GM18526 (cell line): ENCODE results near the gene RYR1.

Experiments
- POLR2A ChIP-seq: IDR thresholded peaks from 3 replicates; pipeline ENCODE4 v1.6.1; 2011; ENCODE audit not compliant: insufficient read length; ENCODE audit errors: extremely low read depth

RYR1 gene

GRCh38 chr19:38561053-38561606, 127.6 kb downstream of the RYR1 start:
- TF ChIP-seq POLR2A = no peak

DNA sequence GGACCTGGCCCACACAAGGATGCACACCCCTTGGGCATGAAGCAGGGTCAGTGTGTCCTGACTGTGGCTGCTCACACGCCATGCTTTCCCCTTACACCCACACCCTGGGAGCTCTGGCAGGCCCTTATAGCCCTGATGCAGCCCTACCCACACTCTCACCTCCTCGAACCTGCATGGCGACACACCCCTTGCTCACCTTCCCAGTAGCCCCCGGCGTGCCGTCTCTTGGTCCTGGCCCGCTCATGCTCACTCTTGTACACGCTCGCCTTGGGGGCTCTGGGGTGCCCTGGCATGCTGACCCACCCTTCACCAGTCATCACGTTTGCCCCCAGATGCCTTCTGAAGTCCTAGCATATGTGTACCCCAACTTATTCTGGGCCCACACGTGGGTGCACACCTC, 128.2 kb downstream of the RYR1 start:
- TF ChIP-seq POLR2A = no peak

- no peak for TF ChIP-seq POLR2A
Observed at GRCh38 chr19:38562096-38562495, 128.6 kb downstream of the RYR1 start.

- no peak for TF ChIP-seq POLR2A
Observed at GRCh38 chr19:38563475-38563874, 130.0 kb downstream of the RYR1 start.

GRCh38 chr19:38564981-38565690, 131.6 kb downstream of the RYR1 start:
- TF ChIP-seq POLR2A = no peak

DNA sequence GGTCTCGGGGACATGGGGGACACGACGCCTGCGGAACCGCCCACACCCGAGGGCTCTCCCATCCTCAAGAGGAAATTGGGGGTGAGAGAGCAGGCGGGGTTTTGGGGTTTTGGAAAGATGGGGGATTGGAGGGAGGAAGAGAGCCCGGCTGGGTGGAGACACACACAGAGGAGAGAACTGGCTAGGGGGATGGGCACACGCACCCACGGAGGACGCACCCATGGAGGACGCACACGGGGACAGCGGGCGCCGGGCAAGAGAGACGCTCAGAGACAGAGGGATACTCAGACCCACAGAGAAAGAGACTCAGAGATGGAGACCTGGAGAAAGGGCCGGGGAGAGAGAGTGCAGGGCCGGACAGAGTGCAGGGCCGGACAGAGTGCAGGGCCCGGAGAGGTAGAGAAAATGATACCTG, 132.2 kb downstream of the RYR1 start:
- no peak for TF ChIP-seq POLR2A

GRCh38 chr19:38569368-38569983, 136.0 kb downstream of the RYR1 start:
- no peak for TF ChIP-seq POLR2A

GRCh38 chr19:38571682-38572081, 138.2 kb downstream of the RYR1 start:
- TF ChIP-seq POLR2A = no peak

DNA sequence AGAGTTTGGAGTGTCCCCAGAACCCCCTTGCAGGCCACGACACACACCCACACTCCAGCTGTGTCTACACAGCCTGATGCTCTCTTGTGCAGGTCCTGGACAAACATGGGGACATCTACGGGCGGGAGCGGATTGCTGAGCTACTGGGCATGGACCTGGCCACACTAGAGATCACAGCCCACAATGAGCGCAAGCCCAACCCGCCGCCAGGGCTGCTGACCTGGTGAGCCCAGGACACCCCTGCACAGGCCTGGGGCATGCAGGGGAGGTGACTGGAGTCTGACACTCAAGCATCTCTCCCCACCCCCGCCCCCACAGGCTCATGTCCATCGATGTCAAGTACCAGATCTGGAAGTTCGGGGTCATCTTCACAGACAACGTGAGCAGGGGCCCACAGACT, 144.3 kb downstream of the RYR1 start:
- no peak for TF ChIP-seq POLR2A

DNA sequence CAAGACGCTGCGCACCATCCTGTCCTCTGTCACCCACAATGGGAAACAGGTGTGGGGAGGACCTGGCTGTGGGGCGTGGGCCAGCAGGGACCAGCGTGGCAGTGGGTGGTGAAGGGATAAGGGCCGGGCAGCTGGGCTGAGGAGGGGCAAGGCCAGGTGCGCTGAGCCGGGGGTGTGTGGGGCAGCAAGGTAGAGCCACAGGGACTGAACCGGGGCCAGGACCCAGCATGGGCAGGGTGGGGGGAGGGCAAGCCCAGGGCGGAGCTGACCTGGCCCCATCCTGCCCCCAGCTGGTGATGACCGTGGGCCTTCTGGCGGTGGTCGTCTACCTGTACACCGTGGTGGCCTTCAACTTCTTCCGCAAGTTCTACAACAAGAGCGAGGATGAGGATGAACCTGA, 146.6 kb downstream of the RYR1 start:
- TF ChIP-seq POLR2A = no peak

GRCh38 chr19:38583219-38583984, 149.9 kb downstream of the RYR1 start:
- TF ChIP-seq POLR2A = no peak

GRCh38 chr19:38583985-38584305, 150.5 kb downstream of the RYR1 start:
- TF ChIP-seq POLR2A = no peak

DNA sequence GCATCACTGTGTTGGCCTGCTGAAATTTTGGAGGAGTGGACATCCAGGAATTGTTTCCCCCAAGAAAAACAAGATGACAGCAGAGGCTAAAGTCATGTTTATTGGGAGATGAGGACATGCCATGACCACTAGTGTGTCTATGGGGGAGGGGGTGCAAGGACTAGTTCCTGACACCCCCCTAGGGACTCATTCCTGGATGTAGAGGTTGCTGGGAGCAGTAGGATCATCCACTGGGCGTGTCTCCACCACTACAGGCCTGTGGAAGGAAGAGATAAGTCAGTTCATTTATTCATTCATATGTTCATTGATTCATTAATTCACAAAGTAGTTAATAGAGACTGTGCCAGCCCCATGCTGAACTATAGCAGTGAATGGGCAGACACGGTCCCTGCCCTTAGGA, 154.1 kb downstream of the RYR1 start:
- no peak for TF ChIP-seq POLR2A

DNA sequence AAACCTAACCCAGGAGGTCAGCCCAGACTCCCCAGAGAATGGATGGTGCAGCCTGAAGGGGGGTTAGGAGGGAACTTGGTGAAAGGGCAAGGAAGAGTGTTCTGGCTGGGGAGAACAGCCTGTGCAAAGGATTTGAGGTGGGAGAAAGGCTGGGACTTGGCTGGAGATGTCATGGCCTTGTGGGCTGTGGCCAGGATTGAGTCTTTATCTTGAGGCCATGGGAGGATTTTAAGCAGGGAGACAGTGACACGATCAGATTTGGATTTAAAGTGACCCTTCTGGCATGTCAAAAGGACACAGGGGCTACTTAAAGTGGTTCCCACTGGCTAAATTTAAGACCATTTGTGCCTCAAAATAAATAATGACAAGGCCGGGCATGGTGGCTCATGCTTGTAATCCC, 154.6 kb downstream of the RYR1 start:
- TF ChIP-seq POLR2A = no peak

GRCh38 chr19:38592940-38593339, 159.4 kb downstream of the RYR1 start:
- TF ChIP-seq POLR2A = no peak
